Subcutaneous adipose tissue (tissue), 4 donors: Measurements from ENCODE around the gene SPINK5. TPM values are rescaled to one million over a fixed set of nuclear protein-coding genes. Genes with fewer than 3 reads are reported as not detected.

ENCODE experiments used
- total RNA-seq, 4 donors: library from RNA; depleted of rRNA; stranded (reverse); fragments of >200 nt; gene quantifications; one replicate each; pipeline ENCODE4 v1.1.0, GENCODE V29; 2016
- TF ChIP-seq, protein P1 (sequence below): fragments of 450-650 bp; IDR thresholded peaks from one replicate; pipeline ENCODE4 v1.5.1; 2016; ENCODE audit warnings: low read depth, mild to moderate bottlenecking, control low read depth, antibody characterized with exemption, moderate library complexity

Gene SPINK5
- total RNA-seq, 4 donors from 2014 or later, result 0.51 to 0.57 TPM; not detected in 2

DNA sequence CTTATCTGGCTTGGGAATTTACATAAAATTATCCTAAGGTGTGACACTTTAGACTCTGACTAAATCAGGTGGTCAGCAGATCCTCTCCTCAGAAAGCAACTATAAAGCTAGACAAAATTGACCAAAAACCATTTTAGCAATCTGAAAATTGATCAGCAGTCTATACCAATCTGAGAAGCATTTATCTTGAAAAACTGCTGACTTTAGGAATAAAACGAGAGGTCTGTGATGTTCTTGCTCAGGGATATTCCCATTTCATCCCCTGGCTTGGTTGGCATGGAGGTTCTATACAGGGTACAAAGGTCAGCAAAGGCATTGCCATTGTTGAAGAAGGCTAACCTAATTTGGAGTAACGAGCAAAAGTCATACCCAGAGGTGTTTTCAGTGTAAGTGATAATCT is 11.7 kb downstream of the SPINK5 start:
- TF ChIP-seq, protein P1, sequence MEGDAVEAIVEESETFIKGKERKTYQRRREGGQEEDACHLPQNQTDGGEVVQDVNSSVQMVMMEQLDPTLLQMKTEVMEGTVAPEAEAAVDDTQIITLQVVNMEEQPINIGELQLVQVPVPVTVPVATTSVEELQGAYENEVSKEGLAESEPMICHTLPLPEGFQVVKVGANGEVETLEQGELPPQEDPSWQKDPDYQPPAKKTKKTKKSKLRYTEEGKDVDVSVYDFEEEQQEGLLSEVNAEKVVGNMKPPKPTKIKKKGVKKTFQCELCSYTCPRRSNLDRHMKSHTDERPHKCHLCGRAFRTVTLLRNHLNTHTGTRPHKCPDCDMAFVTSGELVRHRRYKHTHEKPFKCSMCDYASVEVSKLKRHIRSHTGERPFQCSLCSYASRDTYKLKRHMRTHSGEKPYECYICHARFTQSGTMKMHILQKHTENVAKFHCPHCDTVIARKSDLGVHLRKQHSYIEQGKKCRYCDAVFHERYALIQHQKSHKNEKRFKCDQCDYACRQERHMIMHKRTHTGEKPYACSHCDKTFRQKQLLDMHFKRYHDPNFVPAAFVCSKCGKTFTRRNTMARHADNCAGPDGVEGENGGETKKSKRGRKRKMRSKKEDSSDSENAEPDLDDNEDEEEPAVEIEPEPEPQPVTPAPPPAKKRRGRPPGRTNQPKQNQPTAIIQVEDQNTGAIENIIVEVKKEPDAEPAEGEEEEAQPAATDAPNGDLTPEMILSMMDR, result no peak

DNA sequence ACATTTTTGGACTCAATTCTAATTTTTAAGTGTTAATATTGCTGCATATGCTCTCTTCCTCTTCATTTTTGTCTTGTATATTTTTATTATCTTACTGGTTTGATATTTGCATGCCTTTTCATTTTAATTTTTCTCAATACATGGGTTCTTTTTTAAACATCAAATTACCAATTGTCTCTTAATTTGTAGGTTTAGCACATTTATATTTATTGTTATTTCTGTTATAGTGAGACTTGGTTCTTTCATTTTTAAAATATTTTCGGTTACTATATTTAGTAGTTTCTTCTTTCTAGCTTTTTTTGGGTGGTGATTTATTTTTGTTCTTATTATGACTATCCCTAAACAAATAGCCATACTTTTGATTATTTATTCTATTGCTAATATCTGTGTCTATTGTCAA is 19.4 kb downstream of the SPINK5 start:
- TF ChIP-seq, protein P1, result no peak

DNA sequence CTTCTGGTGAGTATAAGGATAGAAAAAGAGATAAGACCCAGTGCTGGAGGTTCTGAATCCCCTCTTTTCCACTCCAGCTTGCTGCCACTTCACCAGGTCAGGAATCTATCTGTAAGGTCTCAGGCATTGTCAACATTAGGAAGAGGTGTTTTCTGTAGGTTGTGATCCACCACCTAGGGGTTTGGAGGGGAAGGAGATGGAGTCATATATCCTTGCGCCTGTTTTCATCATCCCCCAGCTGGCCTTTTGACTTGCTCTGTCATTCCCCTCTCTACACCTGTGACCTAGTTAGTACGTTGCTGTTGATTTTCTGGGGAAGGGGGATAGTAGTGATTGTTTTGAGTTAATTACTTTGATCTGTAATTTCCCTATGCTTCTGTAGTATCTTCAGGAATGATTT is 20.5 kb downstream of the SPINK5 start:
- TF ChIP-seq, protein P1, result no peak

DNA sequence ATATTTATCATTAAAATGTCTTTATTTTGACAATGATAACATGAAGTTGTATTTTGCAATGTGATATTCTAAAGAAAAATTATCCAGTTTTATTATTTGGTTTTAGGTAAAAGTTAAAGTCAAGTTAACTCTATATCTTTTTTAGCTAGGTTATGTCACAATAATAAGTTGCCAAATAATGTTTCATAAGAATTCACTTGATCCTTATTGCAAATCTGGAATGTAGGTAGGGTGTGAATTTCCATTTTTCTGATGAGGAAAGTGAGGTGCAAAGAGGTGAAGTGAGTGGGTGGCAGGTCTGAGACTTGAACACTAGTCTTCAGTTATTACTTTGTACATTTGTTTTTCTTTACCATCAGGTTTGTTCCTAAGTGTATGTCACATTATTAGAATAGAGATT is 21.5 kb downstream of the SPINK5 start:
- TF ChIP-seq, protein P1, result no peak

DNA sequence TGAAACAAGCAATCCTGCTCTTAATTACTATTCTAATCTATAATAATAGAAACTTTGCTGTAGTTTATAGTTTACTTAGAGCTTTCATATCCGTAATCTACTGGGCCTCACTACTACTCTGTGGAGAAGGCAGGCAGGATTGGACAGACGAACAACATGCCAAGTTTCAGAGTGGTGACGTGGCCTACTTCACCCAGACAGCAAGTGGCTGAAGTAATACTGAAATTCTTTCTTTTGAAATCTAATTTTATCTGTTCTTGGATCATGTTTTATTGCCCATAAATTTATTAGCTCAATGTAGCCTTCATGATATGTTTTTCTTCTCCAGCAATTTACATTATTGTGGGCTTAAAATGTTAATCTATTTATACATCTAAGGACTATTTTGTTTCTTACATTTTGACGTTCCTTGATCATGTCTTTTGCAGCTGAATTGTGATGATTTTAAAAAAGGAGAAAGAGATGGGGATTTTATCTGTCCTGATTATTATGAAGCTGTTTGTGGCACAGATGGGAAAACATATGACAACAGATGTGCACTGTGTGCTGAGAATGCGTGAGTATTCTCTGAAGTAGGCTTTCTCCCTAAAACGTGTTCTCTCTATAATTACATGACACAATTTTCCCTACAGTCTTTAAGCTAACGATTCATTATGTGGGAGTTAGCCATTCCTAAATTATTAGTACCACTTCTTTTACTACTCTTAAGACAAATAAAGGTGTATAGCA is 22.4 kb downstream of the SPINK5 start:
- TF ChIP-seq, protein P1, result no peak

DNA sequence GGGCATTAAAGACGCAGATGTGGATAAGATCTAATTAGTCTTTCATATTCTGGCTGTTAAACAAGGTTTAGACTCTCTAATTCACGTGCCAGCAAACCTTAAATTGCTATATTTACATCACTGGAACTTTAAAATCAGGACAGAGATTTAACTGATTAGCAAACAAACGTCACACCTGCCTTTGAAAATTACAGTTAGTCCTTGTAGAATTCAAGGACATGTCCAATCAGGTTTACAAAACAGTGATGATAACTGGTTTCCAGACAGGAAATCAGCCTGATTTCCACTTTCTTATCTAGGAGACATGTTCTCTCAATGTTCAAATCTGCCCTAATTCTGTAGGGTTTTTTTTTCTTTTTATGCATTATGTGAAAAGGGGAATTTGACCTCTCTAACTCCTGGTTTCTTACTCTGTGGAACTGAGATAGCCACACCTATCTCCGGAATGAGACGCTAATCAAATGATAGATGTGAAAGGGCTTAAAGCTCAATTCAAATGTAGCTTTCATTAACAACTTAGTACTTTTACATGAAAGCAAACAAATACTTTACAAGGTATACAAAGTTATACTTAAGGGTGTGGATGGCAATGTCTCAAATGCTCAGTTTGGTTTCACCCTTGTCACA is 26.5 kb downstream of the SPINK5 start:
- TF ChIP-seq, protein P1, result no peak

DNA sequence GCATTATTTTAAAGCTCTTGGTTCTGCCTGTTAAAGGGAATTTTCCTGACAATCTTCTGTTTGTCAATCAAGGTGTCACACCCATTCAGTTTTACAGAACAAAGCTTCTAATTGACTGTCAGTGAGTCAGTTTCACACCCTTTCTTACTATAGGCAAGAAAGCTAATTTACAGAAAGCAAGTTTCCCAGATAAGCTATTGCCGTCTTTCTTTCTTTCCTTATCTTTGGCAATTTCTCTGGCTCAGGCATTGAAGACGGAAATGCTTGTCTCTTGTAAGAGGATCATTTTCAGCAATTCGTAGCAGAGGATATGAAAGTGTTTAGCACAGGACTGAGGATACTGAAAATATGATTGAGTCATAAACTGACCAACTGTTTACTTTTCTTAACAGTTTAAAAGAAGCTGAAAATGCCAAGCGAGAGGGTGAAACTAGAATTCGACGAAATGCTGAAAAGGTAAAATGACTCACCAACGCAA is 27.0 kb downstream of the SPINK5 start:
- TF ChIP-seq, protein P1, result no peak
